Right cardiac atrium (tissue), 5 donors: ENCODE measurements around the gene ATP5F1D. TPM values are rescaled to one million over a fixed set of nuclear protein-coding genes. Genes with fewer than 3 reads are reported as not detected.
"Not testable (repeated sequence)": the region's sequence is repeated elsewhere in the genome, so short reads cannot be mapped to it uniquely, and the experiment has no call there.

Source experiments
- ATAC-seq, 2 donors: fragments of 200-7000 bp; cut with Tn5 transposase; one replicate each; pipeline versions ENCODE4 v1.8.0 to v1.9.1; 2020; ENCODE audit warnings: moderate library complexity in 2 of 2, mild to moderate bottlenecking in 1 of 2
- DNase-seq, 3 donors: peaks; one replicate each; pipeline ENCODE4 v3.0.0-alpha.2; 2020
- H3K27ac ChIP-seq: one replicate; pipeline ENCODE4 v1.5.1; 2013; ENCODE audit warnings: mild to moderate bottlenecking, low read length, control low read depth, moderate library complexity
- H3K27me3 ChIP-seq: one replicate; pipeline ENCODE4 v1.6.1; 2013; ENCODE audit not compliant: control insufficient read depth, insufficient read depth
- H3K4me1 ChIP-seq: one replicate; pipeline ENCODE4 v1.6.1; 2013; ENCODE audit warnings: low read length; ENCODE audit not compliant: control insufficient read depth, insufficient read depth
- H3K4me3 ChIP-seq: one replicate; pipeline ENCODE4 v1.5.1; 2013; ENCODE audit warnings: low read length, control low read depth
- H3K9me3 ChIP-seq: one replicate; pipeline ENCODE4 v1.6.1; 2013; ENCODE audit warnings: low read length; ENCODE audit not compliant: control insufficient read depth
- WGBS: extraction: QIAGEN DNeasy Blood & Tissue Kit; methylation state at CpG from one replicate; pipeline ENCODE4 v1.1.7; 2013; 5-methylcytosine and 5-hydroxymethylcytosine counted together
- intact Hi-C, 4 donors: fragments of 100-400 bp; cut with DNase I; formaldehyde crosslinking; loops; one replicate each; pipeline versions ENCODE4 v1.11.0 to v1.14.0; 2022 to 2023
- polyA plus RNA-seq: library from polyadenylated mRNA; stranded (reverse); fragments of 200-250 nt; gene quantifications from one replicate; pipeline ENCODE4 v1.2.3, GENCODE V29; 2013
- total RNA-seq, 4 donors: library from RNA; stranded (reverse); fragmentation: NEBNext Ultra II Directional; extraction: Animal tissue kit (Norgen Biotek cat#: 25700); gene quantifications; one replicate each; pipeline ENCODE4 v1.2.1, GENCODE V29; 2021
- donor health status: healthy with polysubstance abuse.
- donor health status: DM: no; HTN: yes; CAD: no.
- donor health status: DM: no; HTN: no; CAD: no.
- donor health status: DM: no; HTN: yes; CAD: no; lungs with severe emphysema.
- donor health status: DM: yes; HTN: yes; CAD: no.

ATP5F1D gene
- total and polyA plus RNA-seq, 5 donors: 490 to 706 (median 648) TPM

GRCh38 chr19:1240925-1241324 lies 626 bp upstream of the ATP5F1D start:
- peaks cover 4% of the 10 kb centered on the region for H3K4me1 ChIP-seq
- no peak overlapping the region for H3K27ac ChIP-seq
- H3K9me3 ChIP-seq: no peaks in the 10 kb centered on the region
- DNase-seq (no peak), ATAC-seq (no peak)
- intact Hi-C loops: no loop called here
- no peak overlapping the region for H3K4me3 ChIP-seq
- no peaks in the 10 kb centered on the region for H3K27me3 ChIP-seq
- WGBS: 61% methylated on average over 15 of the region's 15 CpGs

DNA sequence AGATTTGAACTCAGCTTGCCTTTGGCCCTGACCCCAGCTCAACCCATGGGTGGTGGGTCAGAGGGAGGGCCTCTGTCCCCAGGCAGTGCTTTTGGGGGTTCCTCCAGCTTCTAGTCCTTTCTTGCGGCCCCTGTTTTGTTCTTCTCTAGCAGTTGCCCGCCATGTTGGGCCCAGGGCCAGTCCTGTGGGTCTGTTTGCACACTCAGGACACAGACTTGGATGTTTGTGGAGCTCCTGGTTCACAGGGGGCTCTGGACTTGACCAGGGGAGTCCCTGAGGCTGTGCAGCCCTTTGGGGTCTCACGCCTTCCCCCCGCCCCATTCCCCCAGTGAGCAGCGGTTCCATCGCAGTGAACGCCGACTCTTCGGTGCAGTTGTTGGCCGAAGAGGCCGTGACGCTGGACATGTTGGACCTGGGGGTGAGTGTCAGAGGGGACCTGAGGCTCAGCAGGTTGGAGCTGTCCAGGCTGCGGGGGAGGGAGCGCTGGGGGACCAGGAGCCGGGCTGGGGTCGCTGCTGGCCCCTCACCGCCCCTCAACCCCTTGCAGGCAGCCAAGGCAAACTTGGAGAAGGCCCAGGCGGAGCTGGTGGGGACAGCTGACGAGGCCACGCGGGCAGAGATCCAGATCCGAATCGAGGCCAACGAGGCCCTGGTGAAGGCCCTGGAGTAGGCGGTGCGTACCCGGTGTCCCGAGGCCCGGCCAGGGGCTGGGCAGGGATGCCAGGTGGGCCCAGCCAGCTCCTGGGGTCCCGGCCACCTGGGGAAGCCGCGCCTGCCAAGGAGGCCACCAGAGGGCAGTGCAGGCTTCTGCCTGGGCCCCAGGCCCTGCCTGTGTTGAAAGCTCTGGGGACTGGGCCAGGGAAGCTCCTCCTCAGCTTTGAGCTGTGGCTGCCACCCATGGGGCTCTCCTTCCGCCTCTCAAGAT lies 2.5 kb downstream of the ATP5F1D start:
- intact Hi-C loops: loop anchor here in 2 of 4 donors (2.0 kb wide), 1 partner anchor 23 kb away; no protein-coding TSS in a partner anchor
- DNase-seq: peak; percentile 91 to 95 (median 95)
- H3K4me3 ChIP-seq: no peak overlapping the region
- ATAC-seq: peak; percentile 38 to 40
- H3K9me3 ChIP-seq: no peaks in the 10 kb centered on the region
- H3K27ac ChIP-seq: peak overlapping the region; percentile 90
- H3K4me1 ChIP-seq: peaks cover 6% of the 10 kb centered on the region
- no peaks in the 10 kb centered on the region for H3K27me3 ChIP-seq
- 36% methylated on average over 33 of the region's 33 CpGs for WGBS

DNA sequence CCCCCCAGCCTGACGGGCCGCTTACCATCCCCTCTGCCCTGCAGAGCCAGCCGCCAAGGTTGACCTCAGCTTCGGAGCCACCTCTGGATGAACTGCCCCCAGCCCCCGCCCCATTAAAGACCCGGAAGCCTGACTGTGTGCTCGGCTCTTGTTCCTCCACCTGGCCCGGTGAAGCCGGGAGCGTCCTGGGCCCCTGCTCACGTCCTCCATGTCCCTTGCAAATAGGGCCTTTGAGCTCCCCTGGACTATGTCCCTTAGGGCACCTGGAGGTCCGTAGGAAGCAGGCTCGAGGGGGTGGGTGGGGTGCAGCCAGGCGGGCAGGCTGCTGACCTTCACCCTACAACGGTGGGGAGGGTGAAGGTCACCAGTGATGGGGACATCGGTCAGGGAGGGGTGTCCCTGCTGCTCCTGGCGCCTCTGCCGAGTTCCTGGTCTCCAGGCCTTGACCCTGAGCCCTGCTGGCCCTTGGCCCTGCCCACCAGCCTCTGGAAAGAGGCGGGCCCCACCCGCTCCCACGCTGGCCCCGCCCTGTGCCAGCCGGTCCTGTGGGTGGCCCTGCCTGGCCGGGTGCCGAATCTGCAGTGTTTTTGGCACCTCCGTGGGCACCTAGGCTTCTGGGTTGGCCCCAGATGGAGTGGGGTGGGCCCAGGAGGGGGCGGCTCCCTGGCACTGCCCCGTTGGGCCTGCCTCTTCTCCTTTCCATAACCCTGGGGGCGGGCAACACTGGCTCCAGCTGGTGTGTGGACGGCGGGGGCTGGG lies 3.3 kb downstream of the ATP5F1D start:
- Histone ChIP-seq H3K27me3 (no peaks in the 10 kb centered on the region), H3K27ac (peak overlapping the region; percentile 90), H3K9me3 (no peaks in the 10 kb centered on the region), H3K4me3 (peak overlapping the region; percentile 6), H3K4me1 (peaks cover 6% of the 10 kb centered on the region)
- ATAC-seq (peak; percentile 27 to 28), DNase-seq (peak; percentile 85 to 95 (median 92))
- 21% methylated on average over 31 of the region's 31 CpGs for WGBS
- intact Hi-C loops: loop anchor here in 2 of 4 donors (2.0 kb wide), 1 partner anchor 22 kb away; no protein-coding TSS in a partner anchor

GRCh38 chr19:1245494-1246264 lies 4.1 kb downstream of the ATP5F1D start:
- Histone ChIP-seq H3K9me3 (no peaks in the 10 kb centered on the region), H3K27ac (peak overlapping the region; percentile 90), H3K27me3 (no peaks in the 10 kb centered on the region), H3K4me3 (no peak overlapping the region), H3K4me1 (peaks cover 6% of the 10 kb centered on the region)
- WGBS: 56% methylated on average over 26 of the region's 26 CpGs
- intact Hi-C loops: loop anchor here in 2 of 4 donors (2.0 kb wide), 1 partner anchor 21 kb away; no protein-coding TSS in a partner anchor
- peak; percentile 10 to 24 for ATAC-seq
- DNase-seq: peak; percentile 81 to 93 (median 92)

DNA sequence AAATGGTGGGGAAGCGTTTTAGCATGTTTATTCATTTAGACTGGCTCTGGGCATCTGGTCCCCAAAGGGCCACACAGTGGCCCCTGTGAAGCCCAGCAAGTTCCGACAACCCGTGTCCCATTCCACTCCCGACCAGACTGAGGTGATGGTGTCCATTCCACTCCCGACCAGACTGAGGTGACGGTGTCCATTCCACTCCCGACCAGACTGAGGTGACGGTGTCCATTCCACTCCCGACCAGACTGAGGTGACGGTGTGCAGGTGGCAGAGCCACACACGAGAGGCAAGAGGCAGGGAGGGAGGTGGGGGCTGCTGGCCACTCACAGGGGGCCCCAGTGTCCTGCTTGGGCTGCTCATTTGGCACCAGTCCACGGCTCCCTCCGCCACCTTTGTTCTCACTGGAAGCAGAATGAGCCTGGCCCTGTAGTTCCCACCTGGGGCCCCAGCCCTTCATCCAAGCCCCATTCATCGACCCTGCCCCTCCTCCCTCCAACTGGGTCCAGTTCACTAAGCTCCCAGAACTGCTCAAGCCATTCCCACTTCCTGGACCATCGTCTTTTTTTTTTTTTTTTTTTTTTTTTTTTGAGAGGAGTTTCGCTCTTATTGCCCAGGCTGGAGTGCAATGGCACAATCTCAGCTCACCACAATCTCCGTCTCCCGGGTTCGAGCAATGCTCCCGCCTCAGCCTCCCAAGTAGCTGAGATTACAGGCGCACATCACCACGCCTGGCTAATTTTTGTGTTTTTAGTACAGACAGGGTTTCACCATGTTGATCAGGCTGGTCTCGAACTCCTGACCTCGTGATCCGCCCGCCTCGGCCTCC lies 4.9 kb downstream of the ATP5F1D start:
- H3K4me3 ChIP-seq, H3K9me3 ChIP-seq, H3K4me1 ChIP-seq, H3K27me3 ChIP-seq, ATAC-seq, intact Hi-C loops: not testable (repeated sequence)
- peak; percentile 58 to 82 (median 79) for DNase-seq
- 72% methylated on average over 27 of the region's 27 CpGs for WGBS
- H3K27ac ChIP-seq: peak overlapping the region; percentile 83

GRCh38 chr19:1247748-1248138 lies 6.2 kb downstream of the ATP5F1D start:
- H3K27me3 ChIP-seq: no peaks in the 10 kb centered on the region
- H3K4me1 ChIP-seq: peaks cover 6% of the 10 kb centered on the region
- ATAC-seq (no peak), DNase-seq (no peak)
- peak overlapping the region; percentile 96 for H3K27ac ChIP-seq
- no peaks in the 10 kb centered on the region for H3K9me3 ChIP-seq
- intact Hi-C loops: no loop called here
- WGBS: 66% methylated on average over 8 of the region's 8 CpGs
- peak overlapping the region; percentile 68 for H3K4me3 ChIP-seq

DNA sequence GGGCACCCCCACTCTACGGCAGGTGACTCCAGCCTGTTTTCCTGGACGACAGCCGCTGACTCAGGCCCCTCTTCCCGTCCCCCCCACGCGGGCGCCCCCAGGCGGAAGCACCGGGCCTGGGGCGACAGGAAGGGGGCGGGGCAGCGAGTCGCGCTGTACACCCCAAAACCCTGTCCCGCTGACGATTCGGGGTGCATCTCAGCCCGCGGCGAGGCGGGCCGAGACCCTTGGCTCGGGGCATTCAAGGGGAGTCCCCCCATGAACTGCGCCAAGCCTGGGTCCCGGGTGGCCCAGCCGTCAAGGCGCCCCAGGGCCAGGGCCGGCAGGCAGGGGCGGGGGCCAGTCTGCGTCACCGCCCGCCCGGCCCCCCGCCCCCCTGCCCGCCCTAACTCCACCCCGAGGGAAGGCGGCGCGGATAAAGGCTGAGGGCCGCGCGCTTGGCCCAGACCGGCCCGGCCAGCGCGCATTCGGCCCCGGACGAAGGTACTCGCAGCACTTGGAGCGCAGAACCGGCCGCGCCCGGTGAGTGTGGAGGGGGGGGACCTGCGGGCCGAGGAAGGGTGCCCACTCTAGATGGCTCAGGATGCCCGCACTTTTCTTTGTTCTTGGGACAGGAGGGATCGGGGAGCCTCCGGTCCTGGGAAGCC lies 6.7 kb downstream of the ATP5F1D start, which contains the start of gene MIDN:
Gene MIDN (plus strand): TSS at position 445 of the 647 bp plus-strand sequence. CDS start 1,714 bp downstream, outside the sequence.
- peak; percentile 36 to 49 for ATAC-seq
- WGBS: 1% methylated on average over 60 of the region's 60 CpGs
- Histone ChIP-seq H3K9me3 (no peaks in the 10 kb centered on the region), H3K27me3 (no peaks in the 10 kb centered on the region), H3K4me1 (peaks cover 6% of the 10 kb centered on the region), H3K4me3 (peak within 1 kb of the TSS; percentile 68), H3K27ac (peak within 1 kb of the TSS; percentile 99)
- peak; percentile 91 to 96 (median 95) for DNase-seq
- intact Hi-C loops: no loop called here

GRCh38 chr19:1248786-1249297 lies 7.3 kb downstream of the ATP5F1D start:
- no peaks in the 10 kb centered on the region for H3K27me3 ChIP-seq
- under 1% methylated on average over 74 of the region's 74 CpGs for WGBS
- H3K27ac ChIP-seq: peak overlapping the region; percentile 99
- peak overlapping the region; percentile 68 for H3K4me3 ChIP-seq
- H3K9me3 ChIP-seq: no peaks in the 10 kb centered on the region
- DNase-seq (peak; percentile 91 to 95 (median 95)), ATAC-seq (peak; percentile 6 to 8)
- peaks cover 8% of the 10 kb centered on the region for H3K4me1 ChIP-seq
- intact Hi-C loops: no loop called here

DNA sequence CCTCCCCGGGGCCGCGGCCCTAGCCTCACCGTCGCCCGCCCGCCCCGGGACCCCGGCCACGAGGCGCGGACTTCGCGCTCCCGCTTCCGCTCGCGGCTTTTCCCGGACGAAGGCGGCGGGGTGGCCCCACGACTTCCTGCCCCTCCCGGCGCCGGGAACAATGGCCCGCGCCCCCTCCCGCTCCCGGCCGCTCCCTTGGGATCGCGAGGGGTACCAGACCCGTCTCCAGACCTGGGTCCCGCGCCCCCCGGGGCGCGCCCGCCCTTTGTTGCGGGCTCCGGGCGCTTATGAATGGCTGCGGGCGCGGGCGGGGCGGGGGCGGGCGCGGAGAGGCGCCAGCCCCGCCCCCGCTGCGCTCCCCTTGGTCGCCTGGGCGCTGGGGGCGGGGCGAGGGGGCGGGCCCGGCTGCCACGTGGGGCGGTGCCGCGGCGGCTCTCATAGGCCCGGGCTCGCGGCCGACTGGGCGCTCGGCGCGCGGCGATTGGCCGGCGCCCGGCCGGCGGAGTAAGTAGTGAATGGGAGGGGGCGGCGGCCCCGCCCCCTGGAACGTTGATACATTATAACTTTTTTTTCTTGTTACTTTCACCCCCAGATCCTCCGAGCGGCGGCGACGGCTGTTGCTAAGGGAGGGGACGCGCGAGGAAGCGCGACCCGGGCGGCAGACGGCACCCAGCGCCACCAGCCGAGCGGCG lies 7.9 kb downstream of the ATP5F1D start:
- DNase-seq: peak; percentile 93 to 99 (median 97)
- Histone ChIP-seq H3K4me3 (peak overlapping the region; percentile 68), H3K27me3 (no peaks in the 10 kb centered on the region), H3K27ac (peak overlapping the region; percentile 99), H3K4me1 (peaks cover 14% of the 10 kb centered on the region), H3K9me3 (no peaks in the 10 kb centered on the region)
- WGBS: under 1% methylated on average over 102 of the region's 102 CpGs
- intact Hi-C loops: no loop called here
- ATAC-seq: peak; percentile 0 to 5
